ENCODE results near the gene SPI1.

Gene SPI1

DNA sequence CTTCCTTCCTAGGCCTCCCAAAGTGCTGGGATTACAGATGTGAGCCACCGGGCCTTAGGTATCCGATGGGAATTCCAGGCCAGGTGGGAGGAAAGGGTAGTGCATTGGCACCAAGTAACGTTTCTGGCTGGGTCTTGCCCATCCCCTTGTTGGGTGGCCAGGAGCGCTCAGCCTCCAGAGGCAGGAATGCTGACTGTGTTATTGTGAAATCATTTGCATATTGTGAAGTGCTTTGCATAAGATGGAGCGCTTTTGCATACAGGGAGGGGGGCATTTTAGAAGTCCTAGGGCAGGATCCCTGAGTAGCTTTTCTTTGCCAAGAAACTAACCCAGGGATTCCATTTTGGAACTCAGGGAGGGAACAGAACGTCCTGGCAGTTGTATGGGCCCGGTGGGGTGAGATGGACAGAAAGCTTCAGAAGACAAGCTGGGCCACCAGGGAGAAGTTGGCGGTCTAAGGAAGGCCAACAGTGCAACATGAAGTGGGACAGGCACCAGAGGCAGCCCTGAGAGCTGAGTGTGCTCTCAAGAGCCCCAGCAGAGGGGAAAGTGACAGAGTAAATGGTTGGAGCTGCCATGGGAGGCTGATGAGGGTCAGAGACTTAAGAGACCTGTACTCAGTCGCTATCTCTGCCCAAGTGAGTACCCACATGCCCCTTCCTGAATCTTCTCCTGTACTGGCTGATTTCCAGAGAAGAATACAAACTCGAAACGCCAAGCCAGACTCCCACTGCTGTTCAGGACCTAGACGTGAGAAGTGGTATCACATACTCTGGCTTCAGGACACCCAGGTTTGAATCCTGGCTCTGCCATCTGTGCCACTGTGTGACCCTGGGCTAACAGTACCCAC is 28.8 kb upstream of the SPI1 start:
- DNase-seq (ENCODE audit: low read depth): no peak

DNA sequence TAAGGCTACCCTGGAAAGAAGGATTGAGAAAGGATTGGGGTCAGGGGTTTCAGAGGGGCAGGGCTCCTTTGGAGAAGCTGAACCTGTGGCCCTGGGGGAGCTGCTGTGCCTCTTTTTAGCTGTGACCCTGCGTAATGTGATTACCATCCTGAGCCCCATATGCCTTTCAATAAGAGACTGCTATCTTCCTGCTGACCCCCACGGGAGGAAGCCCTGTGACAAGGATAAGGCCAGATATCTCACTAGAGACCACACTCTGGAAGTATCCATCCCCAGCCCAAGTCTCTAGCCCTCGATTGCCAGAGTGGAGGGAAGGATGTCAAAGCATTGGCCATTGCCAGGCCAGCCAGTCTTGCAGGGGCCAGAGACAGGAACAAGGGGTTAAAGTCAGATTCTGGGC is 25.2 kb upstream of the SPI1 start:
- DNase-seq (ENCODE audit: low read depth): no peak

DNA sequence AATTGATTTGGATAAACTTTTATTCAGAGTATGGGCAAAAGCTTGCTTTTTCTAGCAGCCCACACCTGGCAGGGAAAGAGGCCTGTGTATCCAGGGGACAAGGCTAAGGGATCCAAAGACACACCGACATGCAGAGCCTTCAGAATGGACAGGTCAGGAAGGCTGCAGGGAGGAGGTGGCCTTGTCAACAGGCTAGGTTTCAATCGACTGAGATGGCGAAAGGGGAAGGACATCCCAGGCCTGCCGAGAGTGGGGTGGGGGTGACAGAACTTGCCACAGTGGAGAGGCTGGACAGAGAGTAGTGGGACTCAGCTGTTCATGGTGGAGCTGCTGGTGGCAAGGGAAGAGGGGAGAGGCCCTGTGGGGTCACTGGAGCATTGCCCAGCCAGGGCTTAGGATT is 24.8 kb upstream of the SPI1 start:
- DNase-seq (ENCODE audit: low read depth): no peak

DNA sequence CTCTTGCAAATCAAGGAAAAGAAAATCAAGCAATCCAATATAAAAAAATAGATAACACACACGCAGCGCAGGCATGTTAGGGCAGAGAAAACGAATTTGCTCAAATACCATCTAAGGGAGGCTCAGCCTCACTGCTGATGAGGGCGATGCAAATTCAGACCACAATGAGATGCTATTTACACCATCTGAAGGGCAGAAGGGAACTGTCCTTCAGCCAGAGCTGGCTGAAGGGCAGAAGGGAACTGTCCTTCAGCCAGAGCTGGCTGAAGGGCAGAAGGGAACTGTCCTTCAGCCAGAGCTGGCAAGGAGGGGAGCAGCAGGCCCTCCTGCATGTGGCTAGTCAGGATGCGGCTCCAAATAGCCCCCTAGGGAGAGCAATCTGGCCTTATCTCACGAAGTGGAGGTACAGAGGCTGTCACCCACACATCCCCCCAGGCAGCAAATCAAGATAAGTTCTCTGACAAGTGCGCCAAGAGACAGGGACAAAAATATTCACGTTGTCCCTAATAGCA is 22.5 kb upstream of the SPI1 start:
- DNase-seq (ENCODE audit: low read depth): no peak

DNA sequence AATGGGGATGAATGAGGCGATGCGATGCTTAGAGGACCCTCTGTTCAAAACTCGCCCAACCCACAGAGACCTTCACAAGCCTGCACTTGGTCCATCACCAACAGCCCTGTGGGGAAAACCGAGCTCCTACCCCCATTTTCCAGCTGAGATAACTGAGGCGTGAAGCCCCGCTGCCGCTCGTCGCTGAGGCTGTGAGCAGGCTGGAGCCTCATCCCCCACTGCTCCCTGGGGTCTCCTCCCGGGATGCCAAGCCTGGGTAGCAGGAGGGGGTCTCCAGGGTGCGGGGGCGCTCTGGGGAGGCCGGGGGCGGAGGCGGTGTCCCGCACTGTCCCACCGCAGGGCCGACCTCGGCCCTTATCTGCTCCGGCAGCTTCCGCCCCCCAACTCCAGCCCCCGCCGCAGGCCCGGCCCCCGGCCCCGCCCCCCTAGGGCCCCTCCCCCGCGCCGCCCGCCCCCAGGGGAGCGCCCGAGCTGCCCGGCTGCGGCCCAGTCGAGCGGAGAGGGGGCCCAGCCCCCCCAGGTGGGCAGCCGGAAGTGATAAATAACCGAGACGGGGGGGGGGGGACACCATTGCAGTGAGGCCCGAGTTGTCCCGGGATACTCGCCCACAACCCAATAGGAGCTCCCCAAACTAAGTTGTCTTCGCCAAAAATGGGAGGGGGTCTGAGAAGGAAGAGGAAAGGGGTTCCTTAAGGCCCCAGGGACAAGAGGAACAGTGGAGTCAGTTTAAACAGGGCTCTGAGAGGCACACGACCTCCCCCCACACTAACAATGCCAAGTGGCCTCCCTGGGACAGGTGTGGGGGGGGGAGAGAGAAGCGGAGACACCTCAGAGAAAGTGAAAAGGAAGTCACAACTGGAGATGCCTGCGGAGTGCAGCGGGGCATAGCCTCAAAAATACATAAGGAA is 21.8 kb upstream of the SPI1 start:
- DNase-seq (ENCODE audit: low read depth): no peak

DNA sequence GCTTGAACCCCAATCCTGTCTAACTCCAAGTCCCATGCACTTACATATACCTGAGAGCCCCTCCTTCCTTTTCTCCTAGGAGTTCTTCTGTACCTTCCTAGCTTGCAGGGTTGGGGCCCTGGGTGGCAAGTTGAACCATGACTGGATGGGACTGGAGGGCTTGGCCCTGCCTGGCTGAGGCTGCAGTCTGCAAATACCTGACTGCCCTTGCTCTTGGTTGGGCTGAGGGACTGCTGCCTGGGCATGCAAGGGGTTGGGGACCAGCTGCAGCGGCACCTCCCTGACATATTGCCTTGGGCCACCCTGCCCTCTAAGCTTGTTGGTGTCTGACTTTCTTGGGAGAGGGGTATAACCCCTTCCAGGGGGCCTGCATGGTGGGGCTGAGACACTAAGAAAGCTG is 20.2 kb upstream of the SPI1 start:
- DNase-seq (ENCODE audit: low read depth): no peak

DNA sequence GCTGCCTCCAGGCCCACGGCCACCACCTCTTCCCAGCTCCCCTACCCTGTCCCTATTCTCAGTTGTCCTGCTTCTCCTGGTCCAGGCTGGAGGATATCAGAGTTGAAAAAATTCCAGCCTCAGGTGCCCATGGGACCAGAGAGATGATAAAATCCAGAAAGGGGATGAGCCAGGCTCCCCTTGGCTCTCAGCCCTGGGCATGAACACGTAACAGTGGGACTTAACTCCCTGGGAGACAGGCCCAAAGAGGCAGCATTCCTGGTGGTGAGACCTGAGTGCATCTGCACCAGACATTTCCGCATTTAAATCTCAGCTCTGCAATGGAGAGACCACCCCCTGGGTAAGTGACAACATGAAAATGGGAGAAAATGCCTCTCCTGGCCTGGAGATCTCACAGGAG is 19.7 kb upstream of the SPI1 start:
- no peak for DNase-seq (ENCODE audit: low read depth)

DNA sequence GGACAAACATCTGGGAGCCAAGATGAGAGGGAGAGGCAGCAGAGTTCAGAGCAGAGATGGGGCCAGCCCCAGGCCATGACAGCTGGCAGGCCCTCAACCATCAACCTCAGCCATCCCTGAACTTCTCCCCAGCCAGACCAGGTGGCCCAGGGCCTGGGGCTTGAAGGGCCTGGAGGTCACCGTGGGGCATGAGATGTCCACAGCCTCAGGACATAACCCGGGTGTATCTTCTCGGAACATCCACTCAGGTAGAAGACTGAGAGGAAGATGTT is 17.6 kb upstream of the SPI1 start:
- DNase-seq (ENCODE audit: low read depth): no peak

DNA sequence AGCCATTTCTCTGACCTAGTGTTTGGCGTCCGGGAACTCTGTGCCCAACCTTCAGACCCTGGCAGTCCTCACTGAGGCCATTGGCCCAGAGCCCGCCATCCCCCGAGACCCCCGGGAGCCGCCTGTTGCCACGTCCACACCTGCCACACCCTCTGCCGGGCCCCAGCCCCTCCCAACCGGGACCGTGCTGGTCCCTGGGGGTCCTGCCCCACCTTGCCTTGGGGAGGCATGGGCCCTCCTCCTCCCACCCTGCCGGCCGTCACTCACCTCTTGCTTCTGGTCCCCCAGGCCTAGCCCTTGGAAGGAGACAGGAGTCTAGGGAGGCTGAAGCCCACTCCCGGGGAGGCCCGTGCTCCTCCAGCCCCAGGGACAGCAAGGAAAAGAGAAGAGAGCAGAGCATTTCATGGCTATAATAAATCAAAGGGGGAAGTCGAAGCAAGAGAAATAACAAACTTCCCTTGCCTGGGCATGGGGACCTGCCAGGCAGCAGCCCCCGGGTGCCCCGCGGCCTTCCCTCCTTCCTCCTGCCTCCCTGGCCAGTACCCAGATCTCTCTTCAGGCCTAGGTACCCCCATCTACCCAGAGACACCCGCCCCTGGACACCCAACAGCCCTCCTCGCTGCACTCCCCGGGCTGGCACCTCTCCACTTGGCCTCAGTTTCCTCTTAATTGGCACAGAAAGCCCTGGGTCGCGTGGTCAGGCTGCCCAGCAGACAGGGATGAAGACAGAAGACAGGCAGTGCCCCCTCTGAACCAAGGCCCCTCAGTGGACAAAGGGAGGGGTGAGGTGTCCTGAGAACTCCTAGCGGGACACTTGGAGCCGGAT is 17.1 kb upstream of the SPI1 start:
- DNase-seq (ENCODE audit: low read depth): no peak

DNA sequence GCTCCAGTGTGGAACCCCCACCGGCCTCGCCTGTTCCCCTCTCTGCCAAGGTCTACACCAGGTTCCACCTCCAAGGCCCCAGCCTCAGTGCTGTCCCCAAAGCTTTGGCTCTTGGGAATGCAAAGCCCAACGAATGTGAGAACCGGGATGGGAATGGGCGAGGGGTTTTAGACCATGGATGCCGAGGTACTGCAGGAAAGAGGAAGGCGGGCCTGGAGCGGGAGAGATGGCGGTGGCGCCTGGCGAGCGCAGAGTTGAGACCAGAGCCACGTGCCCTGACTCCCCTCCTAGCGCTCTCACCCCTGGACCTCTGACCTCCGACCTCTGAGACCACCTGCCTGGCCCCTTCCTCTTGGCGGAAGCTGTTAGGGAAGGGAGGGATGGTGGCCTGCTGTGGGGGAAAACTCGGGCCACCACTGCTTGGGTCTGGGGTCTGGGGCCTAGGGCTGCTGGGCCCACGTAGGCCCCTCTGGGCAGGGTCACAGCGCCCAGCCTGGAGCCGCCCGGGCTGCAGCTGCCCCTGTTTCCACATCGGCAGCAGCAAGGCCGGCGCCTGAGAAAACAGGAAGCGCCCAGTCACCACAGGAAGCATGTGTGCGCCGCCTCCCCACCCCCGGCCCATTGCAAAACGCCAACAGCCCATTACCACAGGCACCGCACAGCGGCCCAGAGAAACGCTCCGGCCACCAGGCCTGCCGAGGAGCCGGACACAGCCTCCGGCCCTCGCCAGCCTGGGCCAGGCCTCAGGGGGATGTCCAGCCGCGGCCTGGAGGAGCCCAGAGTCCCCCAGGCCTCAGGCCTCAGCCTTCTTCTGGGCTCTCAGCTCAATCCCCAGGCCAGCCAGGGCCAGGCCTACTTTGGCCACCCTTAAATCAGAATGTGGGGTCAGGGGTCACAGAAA is 16.2 kb upstream of the SPI1 start:
- no peak for DNase-seq (ENCODE audit: low read depth)

DNA sequence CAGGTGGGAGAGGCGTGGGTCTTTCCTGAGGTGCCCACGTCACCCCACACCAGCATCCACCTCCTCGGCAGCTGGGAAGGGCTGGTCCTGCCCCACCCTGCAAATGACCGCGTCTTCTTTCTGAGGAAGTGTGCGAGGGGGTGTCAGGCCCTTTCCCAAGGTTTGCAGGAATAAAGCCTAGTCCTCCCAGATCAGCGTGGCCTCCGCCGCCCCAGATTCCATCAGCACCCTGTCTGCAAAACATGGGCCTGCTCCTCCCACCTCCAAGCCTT is 15.6 kb upstream of the SPI1 start:
- no peak for DNase-seq (ENCODE audit: low read depth)

DNA sequence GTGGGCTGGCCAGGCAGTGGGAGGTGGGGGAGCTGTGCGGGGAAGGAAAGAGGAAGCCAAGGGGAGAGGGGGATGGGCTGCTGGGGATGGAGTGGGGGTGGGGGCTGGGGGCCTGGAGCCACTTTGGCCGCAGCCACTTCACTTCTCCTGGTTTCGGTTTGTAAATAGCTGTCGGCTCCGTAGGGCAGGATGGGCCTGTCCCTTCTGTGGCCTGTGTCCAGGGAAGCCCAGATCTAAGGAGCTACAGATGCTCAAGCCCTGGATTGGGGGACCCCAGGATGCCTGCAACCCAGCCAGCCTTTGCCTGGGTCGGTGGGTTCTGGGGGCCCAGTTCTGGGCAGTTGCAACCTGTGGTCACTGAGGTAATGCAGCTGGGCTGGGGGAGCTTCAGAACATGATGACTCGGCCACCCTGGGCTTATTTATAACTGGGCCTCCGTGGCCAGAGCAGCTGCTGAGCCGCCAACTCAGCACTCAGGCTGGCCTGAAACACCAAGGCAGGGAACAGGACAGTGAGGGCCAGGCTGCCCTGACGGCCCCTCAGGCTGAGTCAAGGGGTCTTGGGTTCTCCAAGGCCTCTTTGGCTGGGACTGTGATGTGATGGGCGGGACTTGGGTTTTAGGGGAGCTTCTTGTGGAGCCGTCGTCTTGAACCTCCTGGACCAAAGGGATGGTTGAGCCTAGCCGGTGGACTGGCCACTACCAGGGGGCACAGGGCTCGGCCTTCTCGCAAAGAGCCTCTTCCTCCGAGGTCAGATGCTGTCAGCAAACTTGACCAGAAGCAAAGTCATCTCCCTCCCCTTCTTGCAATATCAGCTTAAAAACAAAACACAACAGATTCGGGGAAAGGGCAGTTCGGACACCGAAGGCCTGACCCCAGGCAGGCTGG is 15.1 kb upstream of the SPI1 start:
- DNase-seq (ENCODE audit: low read depth): no peak

DNA sequence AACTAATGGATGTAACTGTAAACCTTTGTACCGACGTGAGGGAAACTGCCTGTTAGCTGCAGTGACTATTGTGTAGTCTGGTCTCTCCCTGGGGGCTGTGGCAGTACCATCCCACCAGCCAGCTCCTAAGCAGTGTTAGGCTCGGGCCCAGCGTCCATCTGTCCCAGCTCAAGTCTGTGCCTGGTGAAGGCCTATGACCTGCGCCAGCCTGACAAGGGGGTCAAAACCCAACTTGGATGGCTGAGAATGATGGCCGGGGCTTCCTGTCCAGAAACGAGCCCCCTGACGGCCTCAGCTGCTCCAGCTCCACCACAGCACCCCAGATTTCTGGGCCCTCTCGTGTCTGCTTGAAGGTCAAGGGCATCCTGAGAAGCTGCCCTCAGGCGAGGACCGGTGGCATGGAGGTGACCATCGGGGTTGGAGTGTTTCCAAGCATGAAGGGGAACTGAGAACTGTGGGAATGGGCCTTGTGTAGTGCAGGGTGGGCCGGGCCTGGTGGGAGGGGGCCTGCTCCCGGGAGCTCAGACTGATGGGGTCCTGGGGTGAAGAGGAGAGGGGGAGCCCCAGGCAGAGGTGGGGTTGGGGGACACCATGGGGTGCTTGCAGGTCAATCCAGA is 14.3 kb upstream of the SPI1 start:
- no peak for DNase-seq (ENCODE audit: low read depth)

DNA sequence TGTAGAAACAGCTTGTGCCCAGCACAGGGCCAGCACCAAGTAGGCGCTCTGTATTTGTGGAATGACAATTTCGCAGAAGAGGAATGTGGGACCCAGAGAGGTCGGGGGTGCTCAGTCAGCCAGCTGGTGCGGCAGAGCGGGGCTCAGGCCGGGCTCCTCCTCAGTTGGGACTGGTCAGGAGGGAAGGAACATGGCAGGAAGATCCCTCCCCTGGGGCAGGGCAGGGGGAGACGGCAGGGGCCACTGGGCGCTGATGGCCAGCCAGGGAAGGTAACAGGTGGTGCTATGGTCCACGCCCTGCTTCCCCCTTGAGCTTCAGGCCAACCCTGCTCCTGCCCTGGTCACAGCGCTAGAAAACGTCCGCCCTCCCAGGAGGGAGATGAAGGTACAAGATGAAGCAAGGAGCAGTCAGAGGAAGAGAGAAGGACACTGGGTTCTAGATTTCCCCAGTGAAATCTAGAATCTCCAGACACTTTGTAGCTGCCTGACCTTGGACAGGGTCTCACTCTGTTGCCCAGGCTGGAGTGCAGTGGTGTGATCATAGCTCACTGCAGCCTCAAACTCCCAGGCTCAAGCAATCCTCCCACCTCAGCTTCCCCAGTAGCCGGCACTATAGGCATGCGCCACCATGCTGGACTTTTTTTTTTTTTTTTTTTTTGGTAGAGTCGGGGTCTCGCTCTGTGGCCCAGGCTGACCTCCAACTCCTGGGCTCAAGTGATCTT is 13.5 kb upstream of the SPI1 start:
- no peak for DNase-seq (ENCODE audit: low read depth)

DNA sequence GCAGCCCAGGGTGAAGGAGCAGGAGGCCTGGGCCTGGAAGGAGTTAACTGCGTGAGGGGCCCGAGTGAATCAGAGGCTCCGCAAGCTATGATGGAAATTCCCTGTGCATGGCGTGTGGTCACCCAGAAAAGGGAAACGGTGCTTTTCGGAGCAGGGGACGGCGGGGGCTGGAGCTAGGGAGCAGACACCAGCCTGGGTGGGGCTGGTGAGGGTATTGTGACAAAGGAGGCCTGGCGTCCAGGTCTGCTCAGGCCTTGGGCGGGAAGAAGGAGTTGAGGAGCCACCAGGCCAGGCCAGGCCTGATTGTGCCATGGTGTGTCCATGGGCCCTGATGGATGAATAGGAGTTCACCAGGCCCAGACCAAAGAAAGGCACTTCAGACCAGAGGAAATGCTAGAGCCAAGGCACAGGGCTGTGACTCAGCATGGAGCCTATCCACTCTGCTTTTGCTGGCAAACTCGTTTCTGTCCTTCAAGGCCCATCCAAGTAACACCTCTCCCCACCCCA is 12.8 kb upstream of the SPI1 start:
- DNase-seq (ENCODE audit: low read depth): no peak

DNA sequence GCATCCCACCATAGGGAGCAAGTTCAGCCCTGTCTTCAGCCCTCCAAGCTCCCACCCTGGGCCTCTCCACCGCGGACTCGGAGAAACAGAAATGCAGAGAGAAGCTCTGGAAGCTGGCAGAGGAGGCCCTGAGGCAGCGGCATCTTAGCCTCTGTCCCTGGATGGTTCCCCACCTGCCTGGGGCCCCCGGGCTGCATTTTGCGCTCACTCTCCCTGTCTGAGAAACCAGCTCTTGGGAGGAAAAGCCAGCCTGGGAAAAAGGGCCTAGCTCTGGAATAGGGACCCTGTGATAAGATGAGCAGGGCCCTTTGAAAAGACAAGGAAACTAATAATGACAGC is 12.0 kb upstream of the SPI1 start:
- no peak for DNase-seq (ENCODE audit: low read depth)

DNA sequence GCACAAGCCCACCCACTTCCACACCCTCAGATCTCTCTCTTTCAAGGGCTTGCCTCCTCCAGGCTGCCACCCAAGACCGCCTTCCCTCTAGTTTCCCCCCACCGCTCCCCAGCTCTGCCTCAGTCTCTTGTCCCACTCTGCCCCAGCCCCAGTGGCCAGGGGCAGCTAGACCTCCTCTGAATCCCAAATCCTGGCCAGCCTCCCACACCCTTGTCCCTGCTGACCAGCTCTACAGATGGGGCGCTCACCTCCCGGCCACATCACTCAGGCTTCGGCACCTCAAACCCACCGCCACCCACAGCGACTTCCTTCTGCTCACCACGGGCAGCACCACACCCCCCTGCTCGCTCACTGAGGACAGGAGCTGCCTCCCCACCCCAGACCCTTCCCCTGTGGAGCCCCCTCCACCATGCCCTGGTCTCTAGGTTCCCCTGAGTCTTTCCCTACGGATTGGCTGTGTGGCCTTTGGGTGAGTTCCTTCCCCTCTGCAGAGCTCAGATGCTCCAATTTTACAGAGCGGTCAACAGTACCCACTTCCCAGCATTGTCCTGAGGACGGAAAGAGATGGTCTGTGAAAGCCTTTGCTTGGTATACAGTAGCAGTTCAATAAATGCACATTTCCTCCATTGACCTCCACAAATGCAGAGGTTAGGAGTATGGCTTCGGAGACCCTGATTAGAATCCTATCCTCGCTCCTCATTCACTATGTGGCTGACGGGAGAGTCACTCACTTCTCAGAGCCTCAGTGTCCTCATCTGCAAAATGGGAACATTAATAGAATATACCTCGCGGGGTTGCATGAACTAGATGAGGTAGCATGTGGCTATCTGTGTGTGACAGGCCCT is 11.5 kb upstream of the SPI1 start:
- no peak for DNase-seq (ENCODE audit: low read depth)
